GM10266 (cell line): ENCODE results near the gene SFMBT1.

Source experiments
- DNase-seq: peaks from one replicate; pipeline ENCODE4 v3.0.0; 2012; ENCODE audit errors: extremely low spot score
- CTCF ChIP-seq: IDR thresholded peaks from 2 replicates; pipeline ENCODE4 v1.5.1; 2012; ENCODE audit warnings: mild to moderate bottlenecking, low read depth; ENCODE audit not compliant: control insufficient read depth, insufficient read depth; ENCODE audit errors: missing control alignments

Gene SFMBT1

GRCh38 chr3:53044711-53045517 is 959 bp downstream of the SFMBT1 start:
- peak; percentile 92 for DNase-seq
- TF ChIP-seq CTCF: peak; percentile 23

GRCh38 chr3:53044371-53044710 is 1.5 kb downstream of the SFMBT1 start:
- DNase-seq: no peak
- no peak for TF ChIP-seq CTCF

GRCh38 chr3:53043738-53044137 is 2.1 kb downstream of the SFMBT1 start:
- no peak for DNase-seq
- TF ChIP-seq CTCF: no peak

GRCh38 chr3:53042651-53043050 is 3.2 kb downstream of the SFMBT1 start:
- no peak for DNase-seq
- TF ChIP-seq CTCF: no peak

- no peak for DNase-seq
- TF ChIP-seq CTCF: no peak
Measured at GRCh38 chr3:53040351-53040820, 5.5 kb downstream of the SFMBT1 start.

- DNase-seq: no peak
- TF ChIP-seq CTCF: no peak
Measured at GRCh38 chr3:53039376-53039752, 6.5 kb downstream of the SFMBT1 start.

GRCh38 chr3:53038679-53039375 is 7.0 kb downstream of the SFMBT1 start:
- TF ChIP-seq CTCF: no peak

More at GRCh38 chr3:53038679-53039375, 7.0 kb downstream of the SFMBT1 start:
- no peak for DNase-seq
